Measurements from ENCODE around the gene TLK1. TPM values are rescaled to one million over a fixed set of nuclear protein-coding genes. Genes with fewer than 3 reads are reported as not detected.

Gene TLK1
- total RNA-seq, 1 donor from 2014 or later = 86.5 TPM

- Mint-ChIP-seq H3K36me3 (ENCODE audit: unreplicated experiment) (peaks cover 22% of the 10 kb centered on the region), H3K4me1 (ENCODE audit: unreplicated experiment) (peaks cover 30% of the 10 kb centered on the region), H3K27me3 (ENCODE audit: unreplicated experiment) (no peaks in the 10 kb centered on the region), H3K27ac (ENCODE audit: unreplicated experiment) (peak overlapping the region; percentile 77), H3K9me3 (ENCODE audit: unreplicated experiment) (peaks cover 10% of the 10 kb centered on the region), H3K4me3 (ENCODE audit: unreplicated experiment) (no peak overlapping the region)
- TF ChIP-seq, protein P1, sequence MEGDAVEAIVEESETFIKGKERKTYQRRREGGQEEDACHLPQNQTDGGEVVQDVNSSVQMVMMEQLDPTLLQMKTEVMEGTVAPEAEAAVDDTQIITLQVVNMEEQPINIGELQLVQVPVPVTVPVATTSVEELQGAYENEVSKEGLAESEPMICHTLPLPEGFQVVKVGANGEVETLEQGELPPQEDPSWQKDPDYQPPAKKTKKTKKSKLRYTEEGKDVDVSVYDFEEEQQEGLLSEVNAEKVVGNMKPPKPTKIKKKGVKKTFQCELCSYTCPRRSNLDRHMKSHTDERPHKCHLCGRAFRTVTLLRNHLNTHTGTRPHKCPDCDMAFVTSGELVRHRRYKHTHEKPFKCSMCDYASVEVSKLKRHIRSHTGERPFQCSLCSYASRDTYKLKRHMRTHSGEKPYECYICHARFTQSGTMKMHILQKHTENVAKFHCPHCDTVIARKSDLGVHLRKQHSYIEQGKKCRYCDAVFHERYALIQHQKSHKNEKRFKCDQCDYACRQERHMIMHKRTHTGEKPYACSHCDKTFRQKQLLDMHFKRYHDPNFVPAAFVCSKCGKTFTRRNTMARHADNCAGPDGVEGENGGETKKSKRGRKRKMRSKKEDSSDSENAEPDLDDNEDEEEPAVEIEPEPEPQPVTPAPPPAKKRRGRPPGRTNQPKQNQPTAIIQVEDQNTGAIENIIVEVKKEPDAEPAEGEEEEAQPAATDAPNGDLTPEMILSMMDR (IDR thresholded peaks at IDR 0.05) = no peak
- no peak for DNase-seq (ENCODE audit: extremely low spot score, unreplicated experiment)
Observed at GRCh38 chr2:171087547-171087946, 73.1 kb downstream of the TLK1 start.

GRCh38 chr2:171086352-171087290, 74.1 kb downstream of the TLK1 start:
- H3K27ac Mint-ChIP-seq (ENCODE audit: unreplicated experiment) = peak overlapping the region; percentile 77
- H3K9me3 Mint-ChIP-seq (ENCODE audit: unreplicated experiment) = peaks cover 10% of the 10 kb centered on the region
- H3K27me3 Mint-ChIP-seq (ENCODE audit: unreplicated experiment) = no peaks in the 10 kb centered on the region
- H3K36me3 Mint-ChIP-seq (ENCODE audit: unreplicated experiment) = peaks cover 20% of the 10 kb centered on the region
- H3K4me1 Mint-ChIP-seq (ENCODE audit: unreplicated experiment) = peaks cover 27% of the 10 kb centered on the region
- no peak overlapping the region for H3K4me3 Mint-ChIP-seq (ENCODE audit: unreplicated experiment)
- DNase-seq (ENCODE audit: extremely low spot score, unreplicated experiment) = no peak
- TF ChIP-seq, protein P1 (IDR thresholded peaks at IDR 0.05) = peak; percentile 64

DNA sequence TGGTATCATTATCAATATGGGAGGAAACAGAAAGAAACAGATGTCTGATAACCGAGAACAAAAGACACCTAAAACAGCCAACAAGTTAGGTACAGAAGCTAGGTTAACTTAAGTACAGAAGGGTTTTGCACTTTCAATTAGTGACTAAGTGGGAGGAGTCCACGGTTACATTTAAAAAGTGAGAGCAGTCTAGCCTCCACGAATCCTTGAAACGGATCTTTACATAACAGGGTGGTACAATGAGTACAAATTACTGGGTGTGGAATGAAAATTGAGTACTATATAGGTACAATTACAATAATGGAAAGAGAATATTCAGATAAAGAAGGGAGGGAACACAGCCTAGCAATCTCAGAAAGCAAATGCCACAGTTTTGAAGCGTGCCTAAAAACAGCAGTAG, 76.6 kb downstream of the TLK1 start:
- Mint-ChIP-seq H3K4me1 (ENCODE audit: unreplicated experiment) (peaks cover 27% of the 10 kb centered on the region), H3K4me3 (ENCODE audit: unreplicated experiment) (no peak overlapping the region), H3K27me3 (ENCODE audit: unreplicated experiment) (no peaks in the 10 kb centered on the region), H3K27ac (ENCODE audit: unreplicated experiment) (no peak overlapping the region), H3K36me3 (ENCODE audit: unreplicated experiment) (peaks cover 25% of the 10 kb centered on the region), H3K9me3 (ENCODE audit: unreplicated experiment) (peaks cover 10% of the 10 kb centered on the region)
- no peak for DNase-seq (ENCODE audit: extremely low spot score, unreplicated experiment)
- TF ChIP-seq, protein P1 (IDR thresholded peaks at IDR 0.05) = no peak

- DNase-seq (ENCODE audit: extremely low spot score, unreplicated experiment) = no peak
Observed at GRCh38 chr2:171083451-171083850, 77.2 kb downstream of the TLK1 start.

DNA sequence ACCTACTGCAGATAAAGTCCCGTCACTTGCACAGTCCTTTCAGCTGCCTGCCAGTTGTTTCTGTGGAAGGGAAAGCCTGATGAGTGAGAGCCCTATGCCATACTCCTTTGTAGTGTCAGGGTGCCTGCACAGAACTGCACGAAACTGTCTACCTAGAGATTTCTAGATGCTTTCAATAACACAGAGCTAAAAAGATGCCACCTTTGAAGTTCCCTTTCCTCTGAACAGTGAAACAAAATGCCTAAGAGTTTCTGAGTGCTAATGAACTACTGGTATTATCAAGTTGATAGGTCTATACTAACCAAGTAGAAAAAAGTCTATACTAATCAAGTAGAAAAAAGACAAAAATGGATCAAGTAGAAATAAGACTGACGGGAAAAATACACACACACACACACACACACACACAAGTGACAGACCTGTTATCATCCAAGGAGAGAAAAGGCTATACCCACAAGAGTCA, 79.0 kb downstream of the TLK1 start:
- TF ChIP-seq, protein P1 (IDR thresholded peaks at IDR 0.05) = no peak
- Mint-ChIP-seq H3K36me3 (ENCODE audit: unreplicated experiment) (peaks cover 29% of the 10 kb centered on the region), H3K4me3 (ENCODE audit: unreplicated experiment) (no peak overlapping the region), H3K27me3 (ENCODE audit: unreplicated experiment) (no peaks in the 10 kb centered on the region), H3K4me1 (ENCODE audit: unreplicated experiment) (peaks cover 13% of the 10 kb centered on the region), H3K27ac (ENCODE audit: unreplicated experiment) (no peak overlapping the region), H3K9me3 (ENCODE audit: unreplicated experiment) (no peaks in the 10 kb centered on the region)
- no peak for DNase-seq (ENCODE audit: extremely low spot score, unreplicated experiment)

More at GRCh38 chr2:171083451-171083850, 77.2 kb downstream of the TLK1 start:
- Mint-ChIP-seq H3K9me3 (ENCODE audit: unreplicated experiment) (peaks cover 8% of the 10 kb centered on the region), H3K4me1 (ENCODE audit: unreplicated experiment) (peaks cover 25% of the 10 kb centered on the region), H3K36me3 (ENCODE audit: unreplicated experiment) (peaks cover 29% of the 10 kb centered on the region), H3K27ac (ENCODE audit: unreplicated experiment) (no peak overlapping the region), H3K4me3 (ENCODE audit: unreplicated experiment) (no peak overlapping the region), H3K27me3 (ENCODE audit: unreplicated experiment) (no peaks in the 10 kb centered on the region)
- TF ChIP-seq, protein P1 (IDR thresholded peaks at IDR 0.05) = no peak
